ENCODE results near the gene POLR2L.

Gene POLR2L

GRCh38 chr11:868394-868793 is 26.1 kb upstream of the POLR2L start:
- DNase-seq: no peak

GRCh38 chr11:867856-868358 is 25.6 kb upstream of the POLR2L start:
- no peak for DNase-seq

GRCh38 chr11:866481-866880 is 24.2 kb upstream of the POLR2L start:
- no peak for DNase-seq

GRCh38 chr11:865462-866430 is 23.4 kb upstream of the POLR2L start:
- DNase-seq: no peak

- no peak for DNase-seq
Observed at GRCh38 chr11:864898-865297, 22.6 kb upstream of the POLR2L start.

GRCh38 chr11:863910-864827 is 21.8 kb upstream of the POLR2L start:
- no peak for DNase-seq

- DNase-seq: no peak
Observed at GRCh38 chr11:863023-863909, 20.9 kb upstream of the POLR2L start.

- DNase-seq: no peak
Observed at GRCh38 chr11:862696-863022, 20.3 kb upstream of the POLR2L start.

- DNase-seq: no peak
Observed at GRCh38 chr11:862081-862661, 19.8 kb upstream of the POLR2L start.

GRCh38 chr11:861105-861479 is 18.8 kb upstream of the POLR2L start:
- DNase-seq: no peak

GRCh38 chr11:860234-861104 is 18.1 kb upstream of the POLR2L start:
- no peak for DNase-seq

GRCh38 chr11:859394-860131 is 17.2 kb upstream of the POLR2L start:
- DNase-seq: no peak

- no peak for DNase-seq
Observed at GRCh38 chr11:858762-859339, 16.5 kb upstream of the POLR2L start.

GRCh38 chr11:858053-858761 is 15.9 kb upstream of the POLR2L start:
- no peak for DNase-seq

- no peak for DNase-seq
Observed at GRCh38 chr11:856397-856796, 14.1 kb upstream of the POLR2L start.

GRCh38 chr11:855796-856195 is 13.5 kb upstream of the POLR2L start:
- no peak for DNase-seq

GRCh38 chr11:855330-855674 is 13.0 kb upstream of the POLR2L start:
- DNase-seq: no peak

- DNase-seq: no peak
Observed at GRCh38 chr11:854601-855329, 12.4 kb upstream of the POLR2L start.

Data from stimulated activated CD4-positive, alpha-beta T cell treated with anti-CD3 and anti-CD28 coated beads, Interleukin-4, amount 100 ng/mL, for 1 hour (primary cell).